Endothelial cell of umbilical vein (primary cell): ENCODE data around the gene TMEFF2. TPM values are rescaled to one million over a fixed set of nuclear protein-coding genes. Genes with fewer than 3 reads are reported as not detected.

Experiments used
- BruUV-seq: library from RNA; stranded (reverse); fragments of 400-500 nt; replicated peaks from 2 replicates; lab custom pipeline; 2021; lab: Mats Ljungman, UMichigan
- CTCF ChIA-PET: fragments of 300-600, 350-600 bp; sonication (Branson Sonifier 250); formaldehyde crosslinking; loops from one replicate; lab custom pipeline; 2021; ENCODE audit warnings: antibody characterized with exemption, inconsistent platforms; lab: Charles Lee
- POLR2A ChIA-PET: fragments of 300-600, 350-600 bp; sonication (Branson Sonifier 250); formaldehyde crosslinking; loops from one replicate; lab custom pipeline; 2021; ENCODE audit warnings: antibody characterized with exemption, inconsistent platforms; lab: Charles Lee
- DNase-seq: peaks from one replicate; pipeline ENCODE4 v3.0.0-alpha.2; 2011; ENCODE audit warnings: low read depth, low spot score
- FAIRE-seq: peaks from 2 replicates; lab custom pipeline; 2011; peaks lifted over from hg19 to GRCh38; lab: Jason Lieb, UNC
- H2AFZ ChIP-seq: 2 replicates; pipeline ENCODE4 v1.6.0; 2012; ENCODE audit warnings: low read depth, low read length, control low read depth, inconsistent platforms
- H3K27ac ChIP-seq: 2 replicates; pipeline ENCODE4 v1.5.1; 2011; ENCODE audit warnings: low read depth, mild to moderate bottlenecking, control low read depth, low read length, moderate library complexity; ENCODE audit not compliant: insufficient read depth
- H3K27me3 ChIP-seq, 2 experiments: 2 replicates each; pipeline versions ENCODE4 v1.6.0 to v1.6.1; 2011; ENCODE audit warnings: low read length in 2 of 2, mixed read lengths in 1 of 2; ENCODE audit not compliant: control insufficient read depth in 2 of 2, insufficient read depth in 2 of 2
- H3K36me3 ChIP-seq, 2 experiments: 2 replicates in 1 of 2; 3 replicates in 1 of 2; pipeline ENCODE4 v1.5.1; 2011; ENCODE audit warnings: low read length in 2 of 2, mild to moderate bottlenecking in 1 of 2, moderate library complexity in 1 of 2; ENCODE audit not compliant: control insufficient read depth in 2 of 2, insufficient read depth in 2 of 2; ENCODE audit errors: extremely low read depth in 1 of 2
- H3K4me1 ChIP-seq: 3 replicates; pipeline ENCODE4 v1.5.1; 2011; ENCODE audit warnings: mild to moderate bottlenecking, low read length; ENCODE audit not compliant: control insufficient read depth, insufficient read depth; ENCODE audit errors: extremely low read depth
- H3K4me2 ChIP-seq: 2 replicates; pipeline ENCODE4 v1.6.1; 2011; ENCODE audit warnings: low read length, control low read depth, mixed read lengths; ENCODE audit not compliant: insufficient read depth
- H3K4me3 ChIP-seq, 3 experiments: fragments of 200-600 bp in 1 of 3; sonication (generic), shearing (Covaris generic) in 1 of 3; replicated peaks in 1 of 3; 2 replicates each; pipeline ENCODE4 v1.5.1; 2011 to 2016; ENCODE audit warnings: control low read depth in 3 of 3, low read length in 3 of 3, mild to moderate bottlenecking in 2 of 3, inconsistent platforms in 1 of 3, low read depth in 1 of 3, moderate library complexity in 1 of 3; ENCODE audit not compliant: insufficient read depth in 1 of 3
- H3K79me2 ChIP-seq: 2 replicates; pipeline ENCODE4 v1.6.0; 2012; ENCODE audit warnings: low read length, inconsistent platforms; ENCODE audit not compliant: control insufficient read depth, insufficient read depth
- H3K9ac ChIP-seq: replicated peaks from 2 replicates; pipeline ENCODE3; 2011; ENCODE audit warnings: low read length, control low read depth; ENCODE audit not compliant: insufficient read depth; ENCODE audit errors: extremely low read depth
- H3K9me1 ChIP-seq: replicated peaks from 3 replicates; pipeline ENCODE4 v1.6.0; 2011; ENCODE audit warnings: mild to moderate bottlenecking, low read length; ENCODE audit not compliant: control insufficient read depth, insufficient read depth; ENCODE audit errors: extremely low read depth
- H3K9me3 ChIP-seq: replicated peaks from 2 replicates; pipeline ENCODE4 v1.5.1; 2012; ENCODE audit warnings: low read length, inconsistent platforms; ENCODE audit not compliant: control insufficient read depth, insufficient read depth
- H4K20me1 ChIP-seq: replicated peaks from 2 replicates; pipeline ENCODE3; 2011; ENCODE audit warnings: mild to moderate bottlenecking, low read length; ENCODE audit not compliant: control insufficient read depth, insufficient read depth; ENCODE audit errors: extremely low read depth
- CTCF ChIP-seq, 2 donors: IDR thresholded peaks; 1 replicate in 1 of 2; 2 replicates in 1 of 2; pipeline ENCODE4 v1.5.1; 2011; ENCODE audit warnings: low read length in 2 of 2, mild to moderate bottlenecking in 2 of 2, moderate library complexity in 2 of 2, control low read depth in 1 of 2, inconsistent platforms in 1 of 2, low read depth in 1 of 2; ENCODE audit not compliant: insufficient read depth in 1 of 2; ENCODE audit errors: extremely low read depth in 1 of 2
- EZH2 ChIP-seq: IDR thresholded peaks from 2 replicates; pipeline ENCODE4 v1.6.1; 2012; ENCODE audit warnings: borderline replicate concordance, low read depth, mild to moderate bottlenecking, moderate library complexity, low read length, inconsistent platforms; ENCODE audit not compliant: severe bottlenecking
- FOS ChIP-seq: IDR thresholded peaks from 2 replicates; pipeline ENCODE4 v1.6.1; 2011; ENCODE audit warnings: mild to moderate bottlenecking, low read length, moderate library complexity, borderline replicate concordance; ENCODE audit not compliant: insufficient read depth
- GATA2 ChIP-seq: IDR thresholded peaks from 2 replicates; pipeline ENCODE4 v1.7.0; 2011; ENCODE audit warnings: low read depth, mild to moderate bottlenecking, moderate library complexity, mixed read lengths, low read length; ENCODE audit not compliant: insufficient read length, insufficient read depth
- JUN ChIP-seq: IDR thresholded peaks from 2 replicates; pipeline ENCODE4 v1.6.1; 2011; ENCODE audit warnings: borderline replicate concordance, low read depth; ENCODE audit not compliant: insufficient read length, insufficient read depth
- MAX ChIP-seq: IDR thresholded peaks from 2 replicates; pipeline ENCODE4 v1.6.1; 2011; ENCODE audit not compliant: insufficient read depth, insufficient read length
- MYC ChIP-seq: IDR thresholded peaks from one replicate; pipeline ENCODE4 v1.6.1; 2011; ENCODE audit warnings: mild to moderate bottlenecking, low read depth, low read length
- POLR2A ChIP-seq: IDR thresholded peaks from 2 replicates; pipeline ENCODE4 v1.6.1; 2012; ENCODE audit warnings: low read depth, mild to moderate bottlenecking, control low read depth, low read length
- POLR2AphosphoS5 ChIP-seq: IDR thresholded peaks from 2 replicates; pipeline ENCODE4 v1.6.1; 2012; ENCODE audit warnings: low read depth, mild to moderate bottlenecking, control low read depth, low read length, moderate library complexity; ENCODE audit not compliant: insufficient read depth
- dilution Hi-C: fragments of 300-500 bp; cut with MboI; formaldehyde crosslinking; loops from one replicate; pipeline ENCODE4 v1.15.0; 2019; ENCODE audit warnings: low sequenced_read_pairs; ENCODE audit not compliant: extremely low pct_ligation_motif_present
- intact Hi-C: fragments of 100-400 bp; cut with micrococcal nuclease; formaldehyde crosslinking; loops from one replicate; pipeline ENCODE4 v1.10.0; 2022
- polyA plus RNA-seq, 4 experiments: library from polyadenylated mRNA; depleted of rRNA in 3 of 4; stranded (reverse) in 3 of 4; unstranded in 1 of 4; fragments of >200 nt; gene quantifications; 2 replicates each; pipeline versions ENCODE4 v1.2.1 to v1.2.3, GENCODE V29; 2011 to 2012; ENCODE audit warnings: missing spikeins in 1 of 4
- total RNA-seq: library from RNA; stranded (reverse); gene quantifications from 2 replicates; pipeline ENCODE4 v1.2.3, GENCODE V29; 2021

TMEFF2 gene
- total and polyA plus RNA-seq, 2 donors (not counting 3 experiments of a cell fraction or from before 2014, with no cell fraction given): 0.18 to 0.20 TPM

DNA sequence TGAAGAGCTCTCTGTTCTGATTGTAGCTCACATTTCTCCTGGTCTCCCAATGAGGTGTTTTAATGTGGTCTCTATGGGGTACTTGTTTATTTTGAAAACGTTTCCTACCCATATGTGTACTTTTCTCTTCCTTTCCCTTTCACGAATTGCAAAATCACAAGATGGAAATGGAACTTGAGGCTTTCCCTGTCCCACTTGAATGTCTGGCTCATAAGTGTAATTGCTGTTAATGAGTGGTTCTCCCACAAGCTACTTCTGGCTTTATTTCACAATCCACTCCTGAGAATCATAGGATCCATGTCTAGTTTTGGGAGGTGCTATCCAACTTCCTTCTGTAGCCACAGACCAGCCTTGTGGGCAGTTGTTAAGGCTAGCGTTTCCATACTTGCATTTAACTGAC lies 266.7 kb downstream of the TMEFF2 start:
- BruUV-seq: no TSS peak
- dilution Hi-C loops: no loop called here

More for the DNA sequence above, 266.7 kb downstream of the TMEFF2 start:
- Histone ChIP-seq H2AFZ (peak overlapping the region; percentile 9), H3K9me3 (no peaks in the 10 kb centered on the region), H3K9ac (peak overlapping the region; percentile 47), H3K4me3 (peak overlapping the region in 1 of 3 experiments; percentile 5), H4K20me1 (no peaks in the 10 kb centered on the region), H3K9me1 (no peaks in the 10 kb centered on the region), H3K4me1 (peaks cover 48% of the 10 kb centered on the region), H3K27ac (peak overlapping the region; percentile 84), H3K36me3 (no peaks in the 10 kb centered on the region), H3K4me2 (peak overlapping the region; percentile 79), H3K27me3 (no peaks in the 10 kb centered on the region), H3K79me2 (no peaks in the 10 kb centered on the region)
- intact Hi-C loops: loop anchor here (1.0 kb wide), 6 partner anchors 18 to 250 kb away; partner anchors contain the start of genes CAVIN2 and NABP1
- ChIA-PET POLR2A (interaction anchor here (1.3 to 2.0 kb wide), 3 partner anchors 10 to 81 kb away, joined by 4 to 5 read pairs (median 4); partner anchors contain the start of gene CAVIN2), CTCF (interaction anchor here (0.7 to 4.4 kb wide), 10 partner anchors 10 to 235 kb away, joined by 3 to 36 read pairs (median 4); partner anchors contain the start of gene CAVIN2)
- TF ChIP-seq GATA2 (no peak), JUN (no peak), EZH2 (no peak), FOS (no peak), MYC (no peak), POLR2AphosphoS5 (no peak), CTCF (IDR thresholded peaks at IDR 0.05; ENCODE audit: extremely low read depth in 1 of 2, insufficient read depth in 1 of 2, low read depth in 1 of 2, low read length in 2 of 2) (no peak), POLR2A (no peak), MAX (no peak)
- FAIRE-seq (peak; percentile 18), DNase-seq (peak; percentile 84)
